HL-60 (cell line): ENCODE measurements around the gene PTPN11.
"Not testable (repeated sequence)": the region's sequence is repeated elsewhere in the genome, so short reads cannot be mapped to it uniquely, and the experiment has no call there.

Source experiments
- DNase-seq, 2 experiments: peaks; one replicate each; pipeline ENCODE4 v3.0.0-alpha.2; 2010 to 2020; ENCODE audit warnings: low read depth in 1 of 2, low spot score in 1 of 2
- H3K27ac ChIP-seq: fragments of 250-450 bp; sonication (Bioruptor Pico); replicated peaks from 2 replicates; pipeline ENCODE4 v1.5.1; 2020; ENCODE audit warnings: mild to moderate bottlenecking, moderate library complexity
- H3K27me3 ChIP-seq: fragments of 250-450 bp; sonication (Bioruptor Pico); 2 replicates; pipeline ENCODE4 v1.5.1; 2021; ENCODE audit warnings: mild to moderate bottlenecking, moderate library complexity; ENCODE audit not compliant: insufficient read depth, poor library complexity, severe bottlenecking
- H3K4me3 ChIP-seq: replicated peaks from 2 replicates; pipeline ENCODE4 v1.5.1; 2011; ENCODE audit warnings: mild to moderate bottlenecking, control low read depth, low read length; ENCODE audit not compliant: insufficient read depth
- GABPA ChIP-seq: IDR thresholded peaks from 2 replicates; pipeline ENCODE4 v1.6.1; 2012; ENCODE audit warnings: low read depth
- POLR2AphosphoS5 ChIP-seq: IDR thresholded peaks from 2 replicates; pipeline ENCODE4 v1.6.1; 2012; ENCODE audit warnings: low read depth
- SPI1 ChIP-seq: IDR thresholded peaks from 2 replicates; pipeline ENCODE4 v1.6.1; 2012; ENCODE audit warnings: low read depth, mild to moderate bottlenecking, borderline replicate concordance
- TF ChIP-seq, protein P1 (sequence below): IDR thresholded peaks from 2 replicates; pipeline ENCODE4 v1.6.1; 2012; ENCODE audit warnings: low read depth; ENCODE audit not compliant: insufficient replicate concordance
- TF ChIP-seq, protein P2 (sequence below): IDR thresholded peaks from one replicate; pipeline ENCODE4 v1.5.1; 2011; ENCODE audit warnings: low read length, control low read depth, inconsistent platforms; ENCODE audit not compliant: insufficient read depth

Gene PTPN11

DNA sequence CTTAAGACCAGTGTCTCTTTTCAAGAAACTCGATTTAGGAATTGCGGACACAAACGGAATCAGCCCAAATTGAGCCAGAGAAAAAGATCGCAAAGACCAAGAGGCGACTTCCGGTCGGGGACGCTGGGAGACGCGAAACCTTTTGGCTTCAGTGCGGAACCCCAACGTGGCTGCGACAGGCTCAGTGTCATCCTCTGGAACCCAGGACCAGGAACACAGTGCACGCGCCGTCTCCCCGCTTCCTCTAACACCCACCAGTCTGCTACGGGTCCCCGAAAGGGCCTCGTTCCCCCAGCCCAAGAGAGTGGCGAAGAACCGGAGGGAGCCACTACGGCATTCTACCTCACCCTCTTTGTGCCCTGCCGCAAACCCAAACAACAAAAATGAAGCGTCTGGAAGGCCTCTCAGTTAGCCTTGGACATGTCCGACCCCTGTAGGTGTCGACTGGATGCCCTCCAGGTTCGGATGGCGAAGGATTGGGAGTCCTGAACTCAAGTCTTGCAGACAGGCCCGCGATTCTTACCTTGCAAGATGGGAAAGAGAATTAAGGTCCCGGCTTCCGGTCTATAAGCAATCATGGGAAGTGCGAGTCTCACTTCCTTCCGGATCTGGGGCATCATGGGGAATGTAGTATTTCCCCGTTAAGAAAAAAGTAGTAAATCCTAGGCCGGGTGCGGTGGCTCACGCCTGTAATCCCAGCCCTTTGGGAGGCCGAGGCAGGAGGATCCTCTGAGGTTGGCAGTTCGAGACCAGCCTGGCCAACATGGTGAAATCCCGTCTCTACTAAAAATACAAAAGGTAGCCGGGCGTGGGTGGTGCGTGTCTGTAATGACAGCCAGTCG, 9.5 kb upstream of the PTPN11 start, which contains the start of gene RPL6:
Gene RPL6, minus strand, starts transcription at position 542 of the 842 bp plus-strand sequence. CDS start 949 bp downstream, outside the sequence.
- Histone ChIP-seq H3K4me3 (peak within 1 kb of the TSS; percentile 61), H3K27ac (peak within 1 kb of the TSS; percentile 92), H3K27me3 (no peaks in the 10 kb centered on the region)
- TF ChIP-seq, protein P1, sequence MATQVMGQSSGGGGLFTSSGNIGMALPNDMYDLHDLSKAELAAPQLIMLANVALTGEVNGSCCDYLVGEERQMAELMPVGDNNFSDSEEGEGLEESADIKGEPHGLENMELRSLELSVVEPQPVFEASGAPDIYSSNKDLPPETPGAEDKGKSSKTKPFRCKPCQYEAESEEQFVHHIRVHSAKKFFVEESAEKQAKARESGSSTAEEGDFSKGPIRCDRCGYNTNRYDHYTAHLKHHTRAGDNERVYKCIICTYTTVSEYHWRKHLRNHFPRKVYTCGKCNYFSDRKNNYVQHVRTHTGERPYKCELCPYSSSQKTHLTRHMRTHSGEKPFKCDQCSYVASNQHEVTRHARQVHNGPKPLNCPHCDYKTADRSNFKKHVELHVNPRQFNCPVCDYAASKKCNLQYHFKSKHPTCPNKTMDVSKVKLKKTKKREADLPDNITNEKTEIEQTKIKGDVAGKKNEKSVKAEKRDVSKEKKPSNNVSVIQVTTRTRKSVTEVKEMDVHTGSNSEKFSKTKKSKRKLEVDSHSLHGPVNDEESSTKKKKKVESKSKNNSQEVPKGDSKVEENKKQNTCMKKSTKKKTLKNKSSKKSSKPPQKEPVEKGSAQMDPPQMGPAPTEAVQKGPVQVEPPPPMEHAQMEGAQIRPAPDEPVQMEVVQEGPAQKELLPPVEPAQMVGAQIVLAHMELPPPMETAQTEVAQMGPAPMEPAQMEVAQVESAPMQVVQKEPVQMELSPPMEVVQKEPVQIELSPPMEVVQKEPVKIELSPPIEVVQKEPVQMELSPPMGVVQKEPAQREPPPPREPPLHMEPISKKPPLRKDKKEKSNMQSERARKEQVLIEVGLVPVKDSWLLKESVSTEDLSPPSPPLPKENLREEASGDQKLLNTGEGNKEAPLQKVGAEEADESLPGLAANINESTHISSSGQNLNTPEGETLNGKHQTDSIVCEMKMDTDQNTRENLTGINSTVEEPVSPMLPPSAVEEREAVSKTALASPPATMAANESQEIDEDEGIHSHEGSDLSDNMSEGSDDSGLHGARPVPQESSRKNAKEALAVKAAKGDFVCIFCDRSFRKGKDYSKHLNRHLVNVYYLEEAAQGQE = peak; percentile 85
- peak; percentile 95 for TF ChIP-seq GABPA
- peak; percentile 97 for TF ChIP-seq POLR2AphosphoS5
- TF ChIP-seq, protein P2, sequence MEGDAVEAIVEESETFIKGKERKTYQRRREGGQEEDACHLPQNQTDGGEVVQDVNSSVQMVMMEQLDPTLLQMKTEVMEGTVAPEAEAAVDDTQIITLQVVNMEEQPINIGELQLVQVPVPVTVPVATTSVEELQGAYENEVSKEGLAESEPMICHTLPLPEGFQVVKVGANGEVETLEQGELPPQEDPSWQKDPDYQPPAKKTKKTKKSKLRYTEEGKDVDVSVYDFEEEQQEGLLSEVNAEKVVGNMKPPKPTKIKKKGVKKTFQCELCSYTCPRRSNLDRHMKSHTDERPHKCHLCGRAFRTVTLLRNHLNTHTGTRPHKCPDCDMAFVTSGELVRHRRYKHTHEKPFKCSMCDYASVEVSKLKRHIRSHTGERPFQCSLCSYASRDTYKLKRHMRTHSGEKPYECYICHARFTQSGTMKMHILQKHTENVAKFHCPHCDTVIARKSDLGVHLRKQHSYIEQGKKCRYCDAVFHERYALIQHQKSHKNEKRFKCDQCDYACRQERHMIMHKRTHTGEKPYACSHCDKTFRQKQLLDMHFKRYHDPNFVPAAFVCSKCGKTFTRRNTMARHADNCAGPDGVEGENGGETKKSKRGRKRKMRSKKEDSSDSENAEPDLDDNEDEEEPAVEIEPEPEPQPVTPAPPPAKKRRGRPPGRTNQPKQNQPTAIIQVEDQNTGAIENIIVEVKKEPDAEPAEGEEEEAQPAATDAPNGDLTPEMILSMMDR = no peak
- TF ChIP-seq SPI1 = peak; percentile 84
- peak; percentile 95 to 97 for DNase-seq

DNA sequence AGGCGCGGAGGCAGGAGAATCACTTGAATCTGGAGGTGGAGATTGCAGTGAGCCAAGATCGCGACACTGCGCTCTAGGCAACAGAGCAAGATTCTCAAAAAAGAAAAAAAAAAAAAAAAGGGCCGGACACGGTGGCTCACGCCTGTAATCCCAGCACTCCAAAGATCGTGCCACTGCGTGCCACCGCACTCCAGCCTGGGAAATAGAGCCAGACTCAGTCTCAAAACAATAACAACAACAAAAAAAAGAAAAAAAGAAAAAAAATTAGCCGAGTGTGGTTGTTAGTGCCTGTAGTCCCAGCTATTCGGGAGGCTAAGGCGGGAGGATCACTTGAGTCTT, 8.9 kb upstream of the PTPN11 start:
- no peak overlapping the region for H3K4me3 ChIP-seq
- H3K27ac ChIP-seq = no peak overlapping the region

DNA sequence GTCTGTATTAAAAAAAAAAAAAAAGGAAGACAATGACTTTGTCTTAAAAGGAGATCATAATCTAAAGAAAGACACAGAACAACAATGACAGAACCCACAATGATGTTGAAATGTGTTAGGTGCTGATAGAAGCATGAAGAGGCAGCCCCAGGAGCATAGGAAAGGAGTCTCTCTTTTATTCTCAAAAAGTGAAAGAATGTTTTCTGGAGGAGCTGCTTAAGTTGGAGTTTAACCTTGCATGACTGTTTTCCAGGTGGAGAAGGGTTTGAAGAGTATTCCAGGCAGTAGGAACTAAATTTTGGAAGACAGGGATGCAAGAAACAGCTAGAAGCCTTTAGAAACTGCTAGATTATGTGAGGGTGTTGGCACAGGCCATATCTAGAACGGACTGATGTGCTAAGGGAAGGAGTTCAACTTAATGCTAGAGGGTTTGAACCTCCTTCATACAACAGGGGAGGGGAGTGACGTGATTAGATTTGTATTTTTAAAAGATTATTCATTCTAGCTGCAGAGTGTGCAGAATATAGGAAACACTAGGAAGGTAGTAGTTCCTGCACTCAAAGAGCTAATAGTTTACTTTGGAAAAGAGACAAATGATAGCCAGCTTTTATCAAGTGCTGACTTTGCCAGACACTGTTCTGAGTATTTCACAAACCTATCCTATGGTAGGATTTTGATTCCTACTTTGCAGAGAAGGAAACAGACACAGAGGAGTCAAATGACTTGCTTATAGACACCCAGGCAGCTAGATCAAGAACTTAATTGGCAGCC, 4.7 kb upstream of the PTPN11 start:
- H3K4me3 ChIP-seq = no peak overlapping the region
- no peaks in the 10 kb centered on the region for H3K27me3 ChIP-seq
- DNase-seq = peak in 1 of 2 experiments; percentile 32
- TF ChIP-seq POLR2AphosphoS5 = no peak
- TF ChIP-seq SPI1 = peak; percentile 32; the same call in 1 of the 2 replicates
- H3K27ac ChIP-seq = peak overlapping the region; percentile 46

More for the DNA sequence above, 8.9 kb upstream of the PTPN11 start:
- no peaks in the 10 kb centered on the region for H3K27me3 ChIP-seq
- no peak for TF ChIP-seq SPI1
- TF ChIP-seq POLR2AphosphoS5 = no peak
- no peak for DNase-seq

DNA sequence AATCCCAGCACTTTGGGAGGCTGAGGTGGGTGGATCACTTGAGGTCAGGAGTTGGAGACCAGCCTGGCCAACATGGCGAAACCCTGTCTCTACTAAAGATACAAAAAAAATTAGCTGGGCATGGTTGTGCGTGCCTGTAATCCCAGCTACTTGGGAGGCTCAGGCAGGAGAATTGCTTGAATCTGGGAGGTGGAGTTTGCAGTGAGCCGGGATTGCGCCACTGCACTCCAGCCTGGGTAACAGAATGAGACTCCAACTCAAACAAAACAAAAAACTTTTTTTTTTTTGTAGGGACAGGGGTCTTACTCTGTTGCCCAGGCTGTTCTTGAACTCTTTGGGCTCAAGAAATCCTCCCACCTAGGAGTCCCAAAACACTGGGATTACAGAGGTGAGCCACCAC, 3.3 kb upstream of the PTPN11 start:
- not testable (repeated sequence) for H3K27me3 ChIP-seq, H3K4me3 ChIP-seq, H3K27ac ChIP-seq, DNase-seq

DNA sequence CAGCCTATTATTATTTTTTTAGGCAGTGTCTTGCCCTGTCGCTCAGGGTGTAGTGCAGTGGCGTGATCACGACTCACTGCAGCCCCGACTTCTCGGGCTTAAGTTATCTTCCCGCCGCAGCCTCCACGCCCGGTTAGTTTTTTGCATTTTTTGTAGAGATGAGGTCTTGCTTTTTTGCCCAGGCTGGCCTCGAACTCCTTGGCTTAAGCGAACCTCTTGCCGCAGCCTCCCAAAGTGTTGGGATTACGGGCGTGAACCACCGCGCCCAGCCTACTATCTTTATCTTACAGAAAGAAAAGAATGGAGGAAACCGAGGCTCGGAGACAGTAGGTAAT, 507 bp upstream of the PTPN11 start:
- Histone ChIP-seq H3K27ac (peak overlapping the region; percentile 91), H3K4me3 (peak overlapping the region; percentile 86), H3K27me3 (no peaks in the 10 kb centered on the region)
- TF ChIP-seq, protein P1 = no peak
- TF ChIP-seq GABPA (no peak), POLR2AphosphoS5 (no peak), SPI1 (no peak)
- DNase-seq = no peak
